ENCODE results near the gene ASIC5. TPM values are rescaled to one million over a fixed set of nuclear protein-coding genes. Genes with fewer than 3 reads are reported as not detected.

ASIC5 gene
- total and polyA plus RNA-seq, 8 donors = 0.07 TPM; not detected in 7

DNA sequence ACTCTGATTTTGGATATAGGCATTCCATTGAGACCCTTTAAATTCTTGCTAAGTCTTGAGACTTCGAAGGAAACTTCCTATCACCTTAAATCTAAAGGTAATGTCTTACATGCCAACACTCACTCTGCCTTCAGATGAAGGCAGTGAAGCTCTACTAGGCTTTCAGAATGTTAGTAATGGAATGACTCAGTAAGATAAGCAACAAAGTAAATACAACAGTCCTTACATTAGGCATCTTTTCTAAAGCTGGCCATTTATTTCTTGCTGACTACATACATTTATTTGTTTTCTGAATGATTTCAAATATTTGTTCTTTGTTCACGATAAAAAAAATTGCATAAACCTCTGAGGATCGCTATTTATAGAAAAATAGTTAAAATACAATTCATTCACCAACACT, 43.5 kb downstream of the ASIC5 start:
- TF ChIP-seq, protein P1, sequence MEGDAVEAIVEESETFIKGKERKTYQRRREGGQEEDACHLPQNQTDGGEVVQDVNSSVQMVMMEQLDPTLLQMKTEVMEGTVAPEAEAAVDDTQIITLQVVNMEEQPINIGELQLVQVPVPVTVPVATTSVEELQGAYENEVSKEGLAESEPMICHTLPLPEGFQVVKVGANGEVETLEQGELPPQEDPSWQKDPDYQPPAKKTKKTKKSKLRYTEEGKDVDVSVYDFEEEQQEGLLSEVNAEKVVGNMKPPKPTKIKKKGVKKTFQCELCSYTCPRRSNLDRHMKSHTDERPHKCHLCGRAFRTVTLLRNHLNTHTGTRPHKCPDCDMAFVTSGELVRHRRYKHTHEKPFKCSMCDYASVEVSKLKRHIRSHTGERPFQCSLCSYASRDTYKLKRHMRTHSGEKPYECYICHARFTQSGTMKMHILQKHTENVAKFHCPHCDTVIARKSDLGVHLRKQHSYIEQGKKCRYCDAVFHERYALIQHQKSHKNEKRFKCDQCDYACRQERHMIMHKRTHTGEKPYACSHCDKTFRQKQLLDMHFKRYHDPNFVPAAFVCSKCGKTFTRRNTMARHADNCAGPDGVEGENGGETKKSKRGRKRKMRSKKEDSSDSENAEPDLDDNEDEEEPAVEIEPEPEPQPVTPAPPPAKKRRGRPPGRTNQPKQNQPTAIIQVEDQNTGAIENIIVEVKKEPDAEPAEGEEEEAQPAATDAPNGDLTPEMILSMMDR (IDR thresholded peaks at IDR 0.05) = no peak
- ATAC-seq (peak; percentile 18), DNase-seq (no peak)
- intact Hi-C loops (cut with DNase I) = no loop called here
- Histone ChIP-seq H3K27me3 (no peaks in the 10 kb centered on the region), H3K4me1 (no peaks in the 10 kb centered on the region), H3K36me3 (no peaks in the 10 kb centered on the region), H3K4me3 (no peak overlapping the region), H3K9me3 (no peaks in the 10 kb centered on the region), H3K27ac (no peak overlapping the region)

- TF ChIP-seq, protein P1 (IDR thresholded peaks at IDR 0.05) = no peak
- intact Hi-C loops (cut with DNase I) = no loop called here
- no peak for DNase-seq
These were observed 45.1 kb downstream of the ASIC5 start for GRCh38 chr4:155820887-155821518.

DNA sequence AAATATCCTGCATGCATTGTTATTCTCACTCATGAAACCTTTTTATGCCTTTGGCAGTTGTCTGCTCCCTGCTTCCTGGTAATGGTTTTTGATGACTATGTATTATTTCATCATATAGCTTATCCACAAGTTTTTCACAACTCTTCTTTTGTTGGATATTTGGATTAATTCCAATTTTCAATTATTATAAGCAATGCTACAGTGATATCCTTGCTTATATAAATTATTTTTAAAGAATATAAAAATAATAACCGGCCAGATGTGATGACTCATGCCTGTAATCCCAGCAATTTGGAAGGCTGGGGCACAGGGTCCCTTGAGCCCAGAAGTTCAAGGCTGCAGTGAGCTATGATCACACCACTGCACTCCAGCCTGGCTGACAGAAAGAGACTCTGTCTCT, 47.0 kb downstream of the ASIC5 start:
- H3K36me3 ChIP-seq = no peaks in the 10 kb centered on the region
- intact Hi-C loops (cut with DNase I) = no loop called here
- DNase-seq (no peak), ATAC-seq (no peak)
- no peaks in the 10 kb centered on the region for H3K4me1 ChIP-seq
- H3K4me3 ChIP-seq = no peak overlapping the region
- no peak overlapping the region for H3K27ac ChIP-seq
- TF ChIP-seq, protein P1 (IDR thresholded peaks at IDR 0.05) = no peak
- no peaks in the 10 kb centered on the region for H3K9me3 ChIP-seq
- H3K27me3 ChIP-seq = no peaks in the 10 kb centered on the region

More at GRCh38 chr4:155820887-155821518, 45.1 kb downstream of the ASIC5 start:
- no peak overlapping the region for H3K4me3 ChIP-seq
- H3K36me3 ChIP-seq = no peaks in the 10 kb centered on the region
- no peak for ATAC-seq
- no peaks in the 10 kb centered on the region for H3K9me3 ChIP-seq
- H3K4me1 ChIP-seq = no peaks in the 10 kb centered on the region
- H3K27ac ChIP-seq = no peak overlapping the region
- H3K27me3 ChIP-seq = no peaks in the 10 kb centered on the region

- H3K27ac ChIP-seq = no peak overlapping the region
- no peaks in the 10 kb centered on the region for H3K36me3 ChIP-seq
- intact Hi-C loops (cut with DNase I) = no loop called here
- no peaks in the 10 kb centered on the region for H3K9me3 ChIP-seq
- ATAC-seq (no peak), DNase-seq (no peak)
- no peak overlapping the region for H3K4me3 ChIP-seq
- no peaks in the 10 kb centered on the region for H3K27me3 ChIP-seq
- TF ChIP-seq, protein P1 (IDR thresholded peaks at IDR 0.05) = no peak
- no peaks in the 10 kb centered on the region for H3K4me1 ChIP-seq
These were observed 47.4 kb downstream of the ASIC5 start for GRCh38 chr4:155818639-155819038.

- H3K4me1 ChIP-seq = peaks cover 0 to 7% of the 10 kb centered on the region in 2 donors
- H3K27ac ChIP-seq = no peak overlapping the region
- intact Hi-C loops (cut with DNase I) = no loop called here
- H3K27me3 ChIP-seq = no peaks in the 10 kb centered on the region
- no peaks in the 10 kb centered on the region for H3K36me3 ChIP-seq
- ATAC-seq (no peak), DNase-seq (no peak)
- TF ChIP-seq, protein P1 (IDR thresholded peaks at IDR 0.05) = no peak
- no peak overlapping the region for H3K4me3 ChIP-seq
- no peaks in the 10 kb centered on the region for H3K9me3 ChIP-seq
These were observed 55.0 kb downstream of the ASIC5 start for GRCh38 chr4:155811083-155811482.

Measured in left lung (tissue), 10 donors.